Sciatic nerve (tissue), 2 donors: ENCODE measurements around the gene RSPH1. TPM values are rescaled to one million over a fixed set of nuclear protein-coding genes. Genes with fewer than 3 reads are reported as not detected.

Source experiments
- ATAC-seq: fragments of 200-7000 bp; cut with Tn5 transposase; one replicate; pipeline ENCODE4 v1.9.1; 2020; ENCODE audit warnings: mild to moderate bottlenecking, moderate library complexity
- DNase-seq: peaks from one replicate; pipeline ENCODE4 v3.0.0-alpha.2; 2020; ENCODE audit warnings: low spot score
- intact Hi-C: fragments of 100-400 bp; cut with DNase I; formaldehyde crosslinking; loops from one replicate; pipeline ENCODE4 v1.14.2; 2022
- total RNA-seq: library from RNA; stranded (reverse); fragmentation: NEBNext Ultra II Directional; extraction: Animal tissue kit (Norgen Biotek cat#: 25700); gene quantifications from one replicate; pipeline ENCODE4 v1.2.1, GENCODE V29; 2021
- donor health status: DM: no; HTN: no; CAD: no.
- donor health status: DM: no; HTN: no; CAD: no.

The RSPH1 gene
- total RNA-seq, 1 donor from 2014 or later = 0.58 TPM

- ATAC-seq = no peak
- intact Hi-C loops = no loop called here
Measured at GRCh38 chr21:42518626-42519025, 22.6 kb upstream of the RSPH1 start.

GRCh38 chr21:42518215-42518614 lies 22.2 kb upstream of the RSPH1 start:
- intact Hi-C loops = no loop called here
- peak; percentile 45 for DNase-seq
- ATAC-seq = no peak

More at GRCh38 chr21:42518626-42519025, 22.6 kb upstream of the RSPH1 start:
- DNase-seq = peak; percentile 7

- intact Hi-C loops = no loop called here
- DNase-seq = no peak
- ATAC-seq = no peak
Measured at GRCh38 chr21:42515708-42516502, 19.9 kb upstream of the RSPH1 start.

DNA sequence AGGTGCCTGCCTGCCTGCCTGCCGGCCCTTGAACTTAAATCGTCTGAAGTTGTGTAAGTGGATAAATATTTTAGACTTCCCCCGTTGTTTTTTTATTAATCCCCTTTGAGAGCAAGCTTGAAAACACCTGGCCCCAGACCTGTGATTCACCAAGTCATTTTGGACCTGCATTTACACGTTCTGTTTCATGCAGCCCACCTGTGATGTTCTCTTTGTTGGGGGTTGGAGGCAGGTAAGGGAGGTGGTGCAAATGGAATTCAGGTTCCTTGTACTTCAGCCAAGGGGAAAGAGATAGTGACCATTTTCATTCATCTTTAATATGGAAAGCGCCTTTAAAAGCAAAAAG lies 18.8 kb upstream of the RSPH1 start:
- no peak for ATAC-seq
- intact Hi-C loops = no loop called here
- DNase-seq = no peak

DNA sequence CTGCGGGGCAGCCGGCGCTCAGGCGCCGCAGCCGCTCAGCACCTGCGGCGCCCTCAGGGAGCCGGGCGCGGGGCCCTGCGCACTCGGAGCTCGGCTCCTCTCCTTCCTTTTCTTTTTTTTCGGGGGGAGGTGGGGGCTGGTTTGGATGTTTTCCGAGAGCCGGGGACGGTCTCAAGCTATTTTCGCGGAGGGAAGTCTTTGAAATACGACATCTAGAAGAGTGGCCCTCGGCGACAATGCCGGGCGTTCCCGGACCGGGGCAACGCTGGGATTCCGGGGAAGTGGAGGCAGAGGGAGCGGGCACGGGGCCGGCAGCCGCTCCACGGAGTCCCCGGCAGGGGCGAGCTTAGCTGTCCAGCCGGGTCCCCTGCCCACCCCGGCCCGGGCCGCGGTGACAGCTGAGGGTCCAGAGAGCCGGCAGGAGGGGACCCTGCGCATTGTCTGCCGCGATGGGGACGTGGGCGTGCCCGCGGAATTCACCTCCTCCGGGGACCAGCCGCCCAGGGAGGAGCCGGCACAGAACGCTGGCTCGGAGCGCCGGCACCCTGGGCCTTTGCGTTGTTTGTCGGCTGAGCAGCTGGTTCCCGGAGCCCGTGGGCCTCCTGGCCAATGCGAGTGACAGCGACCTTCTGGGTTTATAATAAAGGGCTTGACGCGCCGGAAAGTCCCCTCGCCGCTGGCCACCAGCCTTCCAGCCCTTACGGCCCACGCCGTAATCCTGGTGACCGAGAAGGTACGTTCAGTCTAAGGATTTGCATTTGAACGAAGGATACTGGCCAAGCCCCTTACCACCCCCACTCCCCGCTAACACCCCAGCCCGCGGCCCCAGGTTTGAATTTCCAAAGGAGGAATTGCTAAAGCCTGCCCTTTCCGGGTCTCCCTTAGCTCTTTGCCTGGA lies 18.2 kb upstream of the RSPH1 start:
- intact Hi-C loops = no loop called here
- DNase-seq = peak; percentile 70

DNA sequence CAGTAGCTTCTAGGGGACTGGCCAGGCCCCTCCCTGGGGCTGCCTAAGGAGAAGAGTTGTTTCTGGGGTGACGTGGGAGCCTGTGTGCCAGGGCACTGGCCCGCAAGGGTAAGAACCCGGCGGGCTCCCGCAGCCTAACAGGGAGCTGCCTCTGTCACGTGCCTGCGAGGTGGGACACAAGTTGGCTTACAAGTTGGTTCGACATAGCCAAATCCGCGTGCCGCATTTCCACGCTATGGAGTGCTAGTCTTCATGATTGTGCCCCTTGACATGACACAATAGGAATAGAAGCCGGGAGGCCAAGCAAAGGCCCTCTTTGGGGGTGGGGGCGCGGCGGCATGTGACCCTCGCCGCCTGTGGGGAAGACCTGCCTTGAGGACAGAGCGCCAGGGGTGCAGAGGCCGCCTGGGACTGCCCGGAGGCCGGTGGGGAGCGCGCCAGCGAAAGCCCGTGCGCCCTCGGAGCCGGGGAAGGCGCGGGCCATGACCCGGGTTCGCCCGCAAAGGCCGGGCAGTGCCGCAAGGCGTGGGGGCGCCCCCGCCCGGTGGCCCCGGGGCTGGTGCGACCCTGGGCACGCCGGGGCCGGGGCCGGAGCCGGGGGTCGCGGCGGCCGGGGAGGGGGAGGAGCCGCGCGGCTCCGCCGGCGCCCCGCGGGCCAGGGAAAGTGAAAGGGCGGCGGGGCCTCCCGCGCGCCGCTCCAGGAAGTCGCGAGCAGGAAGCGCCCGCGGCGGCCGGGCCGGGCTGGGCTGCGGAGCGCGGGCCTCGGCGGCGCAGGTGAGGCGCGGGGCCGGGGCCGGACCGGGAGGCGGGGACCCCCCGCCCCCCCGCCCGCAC lies 17.3 kb upstream of the RSPH1 start, which contains the start of gene SLC37A1:
Gene SLC37A1, plus strand, starts transcription at position 702 of the 834 bp plus-strand sequence. CDS start 4,603 bp downstream, outside the sequence.
- ATAC-seq = peak; percentile 33
- DNase-seq = peak; percentile 69
- intact Hi-C loops = no loop called here

More for the DNA sequence above, 18.2 kb upstream of the RSPH1 start:
- peak; percentile 69 for ATAC-seq

GRCh38 chr21:42512346-42513034 lies 16.5 kb upstream of the RSPH1 start:
- no peak for ATAC-seq

DNA sequence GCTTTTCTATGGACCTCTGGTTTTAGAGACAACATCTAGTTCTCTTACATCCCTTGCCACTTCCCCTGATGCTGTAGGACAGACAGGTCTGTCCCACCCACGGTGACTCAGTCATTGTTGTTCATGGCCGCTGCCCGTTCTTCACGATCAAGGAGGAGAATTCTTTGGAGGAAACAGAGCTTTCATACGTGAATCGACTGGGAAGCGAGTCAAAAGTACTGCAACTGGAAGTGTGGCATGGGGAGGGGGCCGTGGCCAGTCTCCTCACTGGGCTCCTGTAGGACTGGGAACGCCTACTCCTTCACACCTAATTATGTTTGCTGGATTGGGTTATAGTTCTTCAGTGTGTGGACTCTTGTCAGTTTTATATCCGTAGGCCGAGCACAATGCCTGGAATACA lies 13.2 kb upstream of the RSPH1 start:
- ATAC-seq (no peak), DNase-seq (no peak)
- intact Hi-C loops = no loop called here

More at GRCh38 chr21:42512346-42513034, 16.5 kb upstream of the RSPH1 start:
- intact Hi-C loops = no loop called here
- DNase-seq = no peak

- intact Hi-C loops = no loop called here
- no peak for ATAC-seq
Measured at GRCh38 chr21:42508371-42508770, 12.3 kb upstream of the RSPH1 start.

GRCh38 chr21:42507418-42507817 lies 11.4 kb upstream of the RSPH1 start:
- intact Hi-C loops = no loop called here
- ATAC-seq (no peak), DNase-seq (no peak)

More at GRCh38 chr21:42508371-42508770, 12.3 kb upstream of the RSPH1 start:
- DNase-seq = no peak

GRCh38 chr21:42505090-42505726 lies 9.2 kb upstream of the RSPH1 start:
- DNase-seq = no peak
- no peak for ATAC-seq
- intact Hi-C loops = no loop called here

GRCh38 chr21:42503711-42504110 lies 7.7 kb upstream of the RSPH1 start:
- no peak for DNase-seq
- ATAC-seq = no peak
- intact Hi-C loops = no loop called here

GRCh38 chr21:42500736-42501135 lies 4.7 kb upstream of the RSPH1 start:
- DNase-seq = no peak
- ATAC-seq = no peak
- intact Hi-C loops = no loop called here

DNA sequence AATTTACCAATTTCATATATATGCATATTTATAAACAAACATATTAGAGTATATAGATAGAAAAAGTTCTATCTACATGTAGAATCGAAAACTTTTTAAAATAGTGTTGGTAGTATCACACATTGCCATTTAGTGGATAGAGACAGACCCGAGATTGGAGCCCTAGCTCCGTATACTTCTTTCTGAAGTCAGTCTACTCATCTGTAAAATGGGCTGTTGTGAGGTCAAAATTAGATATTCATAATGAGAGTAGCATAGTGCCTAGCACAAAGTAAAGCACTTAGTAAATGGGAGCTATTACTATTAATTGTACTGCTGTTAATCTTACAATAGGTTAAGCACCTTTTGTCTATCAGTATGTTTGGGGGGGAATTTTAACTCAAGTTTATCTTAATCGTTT lies 4.2 kb upstream of the RSPH1 start:
- ATAC-seq (no peak), DNase-seq (no peak)
- intact Hi-C loops = no loop called here

DNA sequence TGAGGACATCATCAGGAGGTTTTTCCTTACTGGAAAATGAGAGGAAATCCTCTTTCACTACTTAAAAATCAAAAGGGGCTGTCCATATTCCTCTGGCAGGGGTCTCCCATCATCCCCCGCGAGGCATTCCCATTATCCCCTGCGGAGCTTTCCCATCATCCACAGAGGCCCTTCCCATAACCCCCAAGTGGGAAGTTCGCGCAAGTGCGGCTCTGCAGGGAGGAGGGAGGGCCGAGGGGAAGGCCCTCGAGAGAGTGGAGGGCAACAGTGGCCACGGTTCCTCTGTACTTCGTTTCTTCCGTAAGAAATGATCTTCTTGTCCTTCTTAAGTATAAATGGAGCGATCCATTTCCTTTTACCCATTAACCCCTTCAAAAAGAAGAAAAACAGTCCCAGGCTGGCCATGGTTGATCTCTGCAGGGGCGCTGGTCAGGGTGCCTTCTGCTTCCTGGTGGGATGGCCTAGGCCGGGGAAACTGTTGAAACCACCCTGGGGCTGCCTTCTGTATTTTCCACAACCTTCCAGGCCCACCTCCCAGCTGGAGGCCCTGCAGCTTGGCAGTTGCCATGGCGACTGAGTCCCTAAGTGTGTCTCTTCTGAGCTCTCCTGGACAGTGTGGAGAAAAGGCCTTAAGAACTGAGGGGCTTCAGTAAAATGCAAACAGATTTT lies 3.6 kb upstream of the RSPH1 start:
- no peak for ATAC-seq
- intact Hi-C loops = no loop called here

DNA sequence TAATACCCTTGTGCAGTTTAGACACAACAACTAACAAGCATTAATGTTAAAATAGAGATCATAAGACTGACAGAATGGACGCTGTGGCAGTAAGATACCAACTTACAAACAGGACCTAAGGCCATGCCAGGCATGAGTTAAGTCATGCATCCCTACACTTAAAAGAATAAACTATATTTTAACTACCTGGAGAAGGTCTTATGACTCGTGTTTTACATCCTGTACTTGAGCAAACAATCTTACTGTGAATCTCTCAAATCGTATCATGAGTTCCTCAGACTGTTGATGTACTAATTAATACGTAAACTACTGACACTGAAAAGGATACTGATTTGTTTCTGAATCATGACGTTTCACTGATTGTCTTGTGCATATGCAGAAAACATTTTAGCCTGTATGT lies 2.0 kb upstream of the RSPH1 start:
- ATAC-seq = no peak
- intact Hi-C loops = no loop called here
- no peak for DNase-seq

More for the DNA sequence above, 3.6 kb upstream of the RSPH1 start:
- no peak for DNase-seq

DNA sequence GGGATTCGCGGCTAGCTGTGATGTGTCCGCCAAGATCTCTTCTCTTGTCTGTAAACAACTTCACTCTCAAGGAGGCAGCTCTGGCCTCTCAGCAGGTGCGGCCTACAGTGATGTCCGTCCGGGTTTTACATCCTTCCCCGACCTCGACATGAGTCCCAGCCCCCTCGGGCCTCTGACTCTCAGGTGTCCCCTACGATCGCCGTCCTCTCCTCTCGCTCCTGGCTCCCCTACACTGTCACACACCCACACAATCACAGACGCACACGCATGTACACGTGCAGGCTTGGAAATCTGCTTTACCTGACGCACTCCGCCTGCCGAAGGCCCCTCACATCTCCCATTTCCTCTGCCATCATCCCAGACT lies 797 bp upstream of the RSPH1 start:
- ATAC-seq (peak; percentile 21), DNase-seq (peak; percentile 65)
- intact Hi-C loops = no loop called here

GRCh38 chr21:42495765-42496119 lies 282 bp downstream of the RSPH1 start:
- intact Hi-C loops = no loop called here
- ATAC-seq = no peak
- no peak for DNase-seq
